Trophoblast cell (in vitro differentiated cells and primary cell): ENCODE data around the gene C11orf21. TPM values are rescaled to one million over a fixed set of nuclear protein-coding genes. Genes with fewer than 3 reads are reported as not detected.
A peak's percentile ranks its signal among the peaks of the same experiment; 100 is the strongest.

ENCODE experiments used
- DNase-seq, 2 donors: peaks; one replicate each; pipeline ENCODE4 v3.0.0-alpha.2; 2016
- H2AFZ ChIP-seq: 2 replicates; pipeline ENCODE4 v1.6.1; 2013; ENCODE audit warnings: low read length, moderate library complexity, mild to moderate bottlenecking; ENCODE audit not compliant: insufficient read depth, poor library complexity
- H2AK5ac ChIP-seq: 2 replicates; pipeline ENCODE4 v1.6.1; 2013; ENCODE audit warnings: mild to moderate bottlenecking, low read length
- H2BK120ac ChIP-seq: 2 replicates; pipeline ENCODE4 v1.6.1; 2013; ENCODE audit warnings: low read length, mild to moderate bottlenecking, moderate library complexity; ENCODE audit not compliant: insufficient read depth, poor library complexity
- H2BK12ac ChIP-seq: 2 replicates; pipeline ENCODE4 v1.6.1; 2013; ENCODE audit warnings: mild to moderate bottlenecking, low read length, moderate library complexity
- H2BK5ac ChIP-seq: 2 replicates; pipeline ENCODE4 v1.6.1; 2013; ENCODE audit warnings: low read length, low read depth, moderate library complexity, mild to moderate bottlenecking; ENCODE audit not compliant: poor library complexity
- H3K14ac ChIP-seq: 2 replicates; pipeline ENCODE4 v1.6.1; 2013; ENCODE audit warnings: mild to moderate bottlenecking, low read length
- H3K18ac ChIP-seq: 2 replicates; pipeline ENCODE4 v1.6.1; 2013; ENCODE audit warnings: mild to moderate bottlenecking, low read length
- H3K23ac ChIP-seq: 2 replicates; pipeline ENCODE4 v1.6.1; 2013; ENCODE audit warnings: low read length
- H3K27ac ChIP-seq: 2 replicates; pipeline ENCODE4 v1.5.1; 2013; ENCODE audit warnings: low read depth, mild to moderate bottlenecking, inconsistent platforms, low read length, moderate library complexity
- H3K27me3 ChIP-seq: 2 replicates; pipeline ENCODE4 v1.6.1; 2013; ENCODE audit warnings: inconsistent platforms, mild to moderate bottlenecking, low read length, moderate library complexity; ENCODE audit not compliant: insufficient read depth
- H3K36me3 ChIP-seq, 2 experiments: 1 replicate in 1 of 2; 2 replicates in 1 of 2; pipeline ENCODE4 v1.6.1; 2013; ENCODE audit warnings: low read length in 2 of 2, mild to moderate bottlenecking in 2 of 2, moderate library complexity in 1 of 2; ENCODE audit not compliant: insufficient read depth in 2 of 2, control insufficient read depth in 1 of 2
- H3K4ac ChIP-seq: 2 replicates; pipeline ENCODE4 v1.6.1; 2013; ENCODE audit warnings: low read depth, mild to moderate bottlenecking, low read length, moderate library complexity
- H3K4me1 ChIP-seq, 2 experiments: 1 replicate in 1 of 2; 2 replicates in 1 of 2; pipeline ENCODE4 v1.6.1; 2013; ENCODE audit warnings: low read length in 2 of 2, mild to moderate bottlenecking in 2 of 2, moderate library complexity in 1 of 2; ENCODE audit not compliant: insufficient read depth in 2 of 2, control insufficient read depth in 1 of 2
- H3K4me2 ChIP-seq: 2 replicates; pipeline ENCODE4 v1.6.1; 2013; ENCODE audit warnings: inconsistent platforms, mild to moderate bottlenecking, low read length, moderate library complexity
- H3K4me3 ChIP-seq: 2 replicates; pipeline ENCODE4 v1.5.1; 2013; ENCODE audit warnings: mild to moderate bottlenecking, low read depth, low read length, inconsistent platforms
- H3K79me1 ChIP-seq: one replicate; pipeline ENCODE4 v1.6.1; 2013; ENCODE audit warnings: low read length
- H3K79me2 ChIP-seq: 2 replicates; pipeline ENCODE4 v1.6.1; 2013; ENCODE audit warnings: low read length, mild to moderate bottlenecking; ENCODE audit not compliant: control insufficient read depth, insufficient read depth, poor library complexity
- H3K9ac ChIP-seq: 2 replicates; pipeline ENCODE4 v1.6.1; 2013; ENCODE audit warnings: mild to moderate bottlenecking, low read length
- H3K9me3 ChIP-seq: 2 replicates; pipeline ENCODE4 v1.6.1; 2013; ENCODE audit warnings: low read depth, mild to moderate bottlenecking, control low read depth, inconsistent platforms, low read length; ENCODE audit not compliant: insufficient read depth
- H4K12ac ChIP-seq: 2 replicates; pipeline ENCODE4 v1.6.1; 2013; ENCODE audit warnings: low read depth, mild to moderate bottlenecking, low read length, moderate library complexity
- H4K8ac ChIP-seq: 2 replicates; pipeline ENCODE4 v1.6.1; 2013; ENCODE audit warnings: low read depth, mild to moderate bottlenecking, low read length, moderate library complexity
- H4K91ac ChIP-seq: one replicate; pipeline ENCODE4 v1.6.1; 2013; ENCODE audit warnings: low read depth, mild to moderate bottlenecking, low read length, moderate library complexity
- WGBS: extraction: QIAGEN DNeasy Blood & Tissue Kit; methylation state at CpG from one replicate; pipeline ENCODE4 v1.1.7; 2013; ENCODE audit warnings: missing lambda C conversion rate; ENCODE audit not compliant: insufficient read length, insufficient coverage; ENCODE audit errors: extremely low coverage; 5-methylcytosine and 5-hydroxymethylcytosine counted together
- polyA plus RNA-seq: library from polyadenylated mRNA; stranded (reverse); fragments of 200-250 nt; gene quantifications from 2 replicates; pipeline ENCODE4 v1.2.3, GENCODE V29; 2013

C11orf21 gene
- polyA plus RNA-seq, result not detected in 2 replicates

- no peak within 1 kb of the TSS for H3K14ac ChIP-seq
- no peaks in the 10 kb centered on the region for H3K79me1 ChIP-seq
- no peak within 1 kb of the TSS for H4K91ac ChIP-seq
- no peak within 1 kb of the TSS for H2AFZ ChIP-seq
- no peak within 1 kb of the TSS for H4K12ac ChIP-seq
- no peak within 1 kb of the TSS for H4K8ac ChIP-seq
- H3K4me3 ChIP-seq, result no peak within 1 kb of the TSS
- no peak within 1 kb of the TSS for H3K9ac ChIP-seq
- H3K23ac ChIP-seq, result no peak within 1 kb of the TSS
- H2AK5ac ChIP-seq, result no peak within 1 kb of the TSS
- H3K27ac ChIP-seq, result no peak within 1 kb of the TSS
- no peak within 1 kb of the TSS for H3K4me2 ChIP-seq
- H2BK5ac ChIP-seq, result no peak within 1 kb of the TSS
- H3K4me1 ChIP-seq, result no peaks in the 10 kb centered on the region
- no peak within 1 kb of the TSS for H2BK120ac ChIP-seq
- no peak within 1 kb of the TSS for H2BK12ac ChIP-seq
- WGBS, result no CpG with 5 or more reads among the region's 16 CpGs
- no peaks in the 10 kb centered on the region for H3K27me3 ChIP-seq
- no peak within 1 kb of the TSS for H3K4ac ChIP-seq
- H3K18ac ChIP-seq, result no peak within 1 kb of the TSS
- no peaks in the 10 kb centered on the region for H3K79me2 ChIP-seq
- H3K36me3 ChIP-seq, result no peaks in the 10 kb centered on the region
- no peak for DNase-seq
- peaks cover 2% of the 10 kb centered on the region for H3K9me3 ChIP-seq
Observed at GRCh38 chr11:2301631-2302305, at the start of gene C11orf21, which contains the start of gene TSPAN32. Gene C11orf21 (minus strand): TSS chr11:2301918. CDS start chr11:2301808, 110 bp downstream. Gene TSPAN32 (plus strand): TSS chr11:2302013. CDS start chr11:2302150, 137 bp downstream.

GRCh38 chr11:2348986-2349385, 47.3 kb upstream of the C11orf21 start:
- Histone ChIP-seq H2BK120ac (no peak overlapping the region), H2AFZ (no peak overlapping the region), H3K18ac (no peak overlapping the region), H3K23ac (no peak overlapping the region), H4K8ac (no peak overlapping the region), H3K4me3 (no peak overlapping the region), H2BK5ac (no peak overlapping the region), H4K91ac (no peak overlapping the region), H3K4ac (no peak overlapping the region), H3K4me2 (no peak overlapping the region), H3K79me2 (no peaks in the 10 kb centered on the region), H3K4me1 (no peaks in the 10 kb centered on the region), H3K36me3 (no peaks in the 10 kb centered on the region), H2AK5ac (no peak overlapping the region), H3K27ac (no peak overlapping the region), H3K27me3 (no peaks in the 10 kb centered on the region), H3K9me3 (peaks cover 37% of the 10 kb centered on the region), H2BK12ac (no peak overlapping the region), H3K14ac (no peak overlapping the region), H4K12ac (no peak overlapping the region), H3K79me1 (no peaks in the 10 kb centered on the region), H3K9ac (no peak overlapping the region)
- no CpG with 5 or more reads among the region's 1 CpG for WGBS
- no peak for DNase-seq

- H3K23ac ChIP-seq, result no peak overlapping the region
- no peaks in the 10 kb centered on the region for H3K36me3 ChIP-seq
- no peak overlapping the region for H3K18ac ChIP-seq
- no peak overlapping the region for H3K27ac ChIP-seq
- peaks cover 39% of the 10 kb centered on the region for H3K9me3 ChIP-seq
- H2AFZ ChIP-seq, result no peak overlapping the region
- H3K14ac ChIP-seq, result no peak overlapping the region
- H3K9ac ChIP-seq, result no peak overlapping the region
- H2BK5ac ChIP-seq, result no peak overlapping the region
- WGBS, result no CpG with 5 or more reads among the region's 9 CpGs
- H3K4me1 ChIP-seq, result no peaks in the 10 kb centered on the region
- no peak overlapping the region for H4K12ac ChIP-seq
- no peaks in the 10 kb centered on the region for H3K79me2 ChIP-seq
- H2BK120ac ChIP-seq, result no peak overlapping the region
- H3K4me3 ChIP-seq, result no peak overlapping the region
- H2AK5ac ChIP-seq, result no peak overlapping the region
- DNase-seq, result no peak
- H3K79me1 ChIP-seq, result no peaks in the 10 kb centered on the region
- peaks cover 2% of the 10 kb centered on the region for H3K27me3 ChIP-seq
- H3K4ac ChIP-seq, result no peak overlapping the region
- H2BK12ac ChIP-seq, result no peak overlapping the region
- H4K8ac ChIP-seq, result no peak overlapping the region
- H3K4me2 ChIP-seq, result no peak overlapping the region
- no peak overlapping the region for H4K91ac ChIP-seq
Observed at GRCh38 chr11:2347308-2347830, 45.7 kb upstream of the C11orf21 start.

GRCh38 chr11:2346586-2347307, 45.0 kb upstream of the C11orf21 start:
- Histone ChIP-seq H3K14ac (no peak overlapping the region), H2AFZ (no peak overlapping the region), H2BK120ac (no peak overlapping the region), H3K9ac (no peak overlapping the region), H2BK5ac (no peak overlapping the region), H4K12ac (no peak overlapping the region), H3K4me2 (no peak overlapping the region), H3K4me3 (peak overlapping the region; percentile 16), H2AK5ac (no peak overlapping the region), H3K36me3 (no peaks in the 10 kb centered on the region), H3K18ac (no peak overlapping the region), H3K23ac (no peak overlapping the region), H3K79me2 (no peaks in the 10 kb centered on the region), H4K8ac (no peak overlapping the region), H3K79me1 (no peaks in the 10 kb centered on the region), H3K9me3 (peaks cover 35% of the 10 kb centered on the region), H2BK12ac (no peak overlapping the region), H4K91ac (no peak overlapping the region), H3K4ac (no peak overlapping the region), H3K4me1 (no peaks in the 10 kb centered on the region), H3K27ac (no peak overlapping the region), H3K27me3 (peaks cover 2% of the 10 kb centered on the region)
- no CpG with 5 or more reads among the region's 10 CpGs for WGBS
- DNase-seq, result no peak
